Brain microvascular endothelial cell (primary cell): ENCODE data around the gene COX7A2L.
A peak's percentile ranks its signal among the peaks of the same experiment; 100 is the strongest.

Source experiments
- DNase-seq: peaks from one replicate; pipeline ENCODE4 v3.0.0-alpha.2; 2020
- H3K27ac ChIP-seq: fragments of 250-450 bp; sonication (Bioruptor Pico); 2 replicates; pipeline ENCODE4 v1.5.1; 2020; ENCODE audit warnings: mild to moderate bottlenecking, moderate library complexity
- H3K27me3 ChIP-seq: fragments of 250-450 bp; sonication (Bioruptor Pico); replicated peaks from 2 replicates; pipeline ENCODE4 v1.5.1; 2020; ENCODE audit warnings: mild to moderate bottlenecking
- H3K36me3 ChIP-seq: fragments of 250-450 bp; sonication (Bioruptor Pico); replicated peaks from 2 replicates; pipeline ENCODE4 v1.5.1; 2020; ENCODE audit warnings: mild to moderate bottlenecking
- H3K4me3 ChIP-seq: 2 replicates; pipeline ENCODE4 v1.5.1; 2011; ENCODE audit warnings: low read depth, mild to moderate bottlenecking, control low read depth, low read length, moderate library complexity
- CTCF ChIP-seq: IDR thresholded peaks from 2 replicates; pipeline ENCODE4 v1.5.1; 2011; ENCODE audit warnings: low read depth, mild to moderate bottlenecking, moderate library complexity, low read length, control low read depth, inconsistent platforms; ENCODE audit errors: missing control alignments
- in situ Hi-C: cut with HindIII; loops from 2 replicates; pipeline ENCODE4 v1.10.0; 2017; ENCODE audit warnings: low sequenced_read_pairs, low pct_ligation_motif_present

Gene COX7A2L

DNA sequence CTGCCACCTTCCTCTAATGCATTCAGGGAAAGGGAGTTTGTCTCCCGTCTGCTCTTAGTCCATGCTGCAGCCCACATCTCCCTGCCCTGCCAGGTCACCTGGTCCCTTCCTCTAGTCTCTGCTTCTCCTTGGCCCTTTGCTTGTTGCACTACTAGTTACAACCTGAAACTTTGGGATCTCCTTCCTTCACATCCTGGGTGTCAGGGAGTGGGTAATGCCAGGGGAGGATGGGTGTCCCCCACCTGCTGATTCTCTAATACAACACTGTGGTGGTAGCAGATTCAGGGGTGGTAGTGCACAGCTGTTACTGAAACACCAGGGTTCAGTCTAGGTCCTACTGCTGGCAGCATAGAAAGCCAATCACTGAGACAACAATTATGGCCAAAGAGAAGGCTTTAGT lies 31.2 kb upstream of the COX7A2L start:
- Histone ChIP-seq H3K27ac (no peak overlapping the region), H3K27me3 (no peaks in the 10 kb centered on the region), H3K4me3 (no peak overlapping the region), H3K36me3 (no peaks in the 10 kb centered on the region)
- TF ChIP-seq CTCF = no peak
- no peak for DNase-seq
- in situ Hi-C loops = no loop called here

- H3K27me3 ChIP-seq = no peaks in the 10 kb centered on the region
- H3K36me3 ChIP-seq = no peaks in the 10 kb centered on the region
- no peak overlapping the region for H3K4me3 ChIP-seq
- no peak for DNase-seq
- H3K27ac ChIP-seq = no peak overlapping the region
- in situ Hi-C loops = no loop called here
- TF ChIP-seq CTCF = no peak
Observed at GRCh38 chr2:42390401-42390969, 29.5 kb upstream of the COX7A2L start.

GRCh38 chr2:42386682-42387081 lies 25.7 kb upstream of the COX7A2L start:
- H3K36me3 ChIP-seq = no peaks in the 10 kb centered on the region
- no peak overlapping the region for H3K27ac ChIP-seq
- no peaks in the 10 kb centered on the region for H3K27me3 ChIP-seq
- peak; percentile 57 for TF ChIP-seq CTCF
- no peak for DNase-seq
- no peak overlapping the region for H3K4me3 ChIP-seq
- in situ Hi-C loops = no loop called here

DNA sequence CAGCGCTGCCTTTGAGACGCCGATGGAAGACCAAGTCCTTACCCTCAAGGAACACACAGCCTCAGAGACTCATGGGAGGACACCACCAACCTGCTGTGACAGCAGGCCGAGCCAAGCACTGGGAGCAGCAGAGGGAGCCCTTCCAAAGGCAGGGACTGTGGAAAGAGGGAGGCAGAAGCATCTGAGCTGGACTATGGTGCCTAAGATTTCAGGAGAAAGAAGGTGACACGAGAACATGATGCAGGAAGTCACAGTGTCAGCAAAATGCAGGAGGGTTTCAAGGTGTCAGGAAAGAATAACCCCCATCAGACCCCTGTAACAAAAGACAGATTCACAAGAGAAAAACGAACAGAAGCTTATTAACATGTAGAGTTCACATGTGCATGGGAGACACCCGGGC lies 24.2 kb upstream of the COX7A2L start:
- no peaks in the 10 kb centered on the region for H3K36me3 ChIP-seq
- in situ Hi-C loops = no loop called here
- DNase-seq = no peak
- H3K27me3 ChIP-seq = no peaks in the 10 kb centered on the region
- peak; percentile 66 for TF ChIP-seq CTCF
- H3K27ac ChIP-seq = no peak overlapping the region
- H3K4me3 ChIP-seq = no peak overlapping the region

GRCh38 chr2:42383855-42384530 lies 23.0 kb upstream of the COX7A2L start:
- DNase-seq = no peak

More at GRCh38 chr2:42383855-42384530, 23.0 kb upstream of the COX7A2L start:
- no peak overlapping the region for H3K27ac ChIP-seq
- H3K4me3 ChIP-seq = no peak overlapping the region
- no peak for TF ChIP-seq CTCF
- no peaks in the 10 kb centered on the region for H3K27me3 ChIP-seq
- H3K36me3 ChIP-seq = no peaks in the 10 kb centered on the region
- in situ Hi-C loops = no loop called here
